HL-60 (cell line): ENCODE data around the gene LCE6A.

ENCODE experiments used
- DNase-seq, 2 experiments: peaks; one replicate each; pipeline ENCODE4 v3.0.0-alpha.2; 2010 to 2020; ENCODE audit warnings: low read depth in 1 of 2, low spot score in 1 of 2
- H3K27ac ChIP-seq: fragments of 250-450 bp; sonication (Bioruptor Pico); replicated peaks from 2 replicates; pipeline ENCODE4 v1.5.1; 2020; ENCODE audit warnings: mild to moderate bottlenecking, moderate library complexity
- H3K27me3 ChIP-seq: fragments of 250-450 bp; sonication (Bioruptor Pico); 2 replicates; pipeline ENCODE4 v1.5.1; 2021; ENCODE audit warnings: mild to moderate bottlenecking, moderate library complexity; ENCODE audit not compliant: insufficient read depth, poor library complexity, severe bottlenecking
- H3K4me3 ChIP-seq: replicated peaks from 2 replicates; pipeline ENCODE4 v1.5.1; 2011; ENCODE audit warnings: mild to moderate bottlenecking, control low read depth, low read length; ENCODE audit not compliant: insufficient read depth
- GABPA ChIP-seq: IDR thresholded peaks from 2 replicates; pipeline ENCODE4 v1.6.1; 2012; ENCODE audit warnings: low read depth
- POLR2AphosphoS5 ChIP-seq: IDR thresholded peaks from 2 replicates; pipeline ENCODE4 v1.6.1; 2012; ENCODE audit warnings: low read depth
- SPI1 ChIP-seq: IDR thresholded peaks from 2 replicates; pipeline ENCODE4 v1.6.1; 2012; ENCODE audit warnings: low read depth, mild to moderate bottlenecking, borderline replicate concordance
- TF ChIP-seq, protein P1 (sequence below): IDR thresholded peaks from 2 replicates; pipeline ENCODE4 v1.6.1; 2012; ENCODE audit warnings: low read depth; ENCODE audit not compliant: insufficient replicate concordance
- TF ChIP-seq, protein P2 (sequence below): IDR thresholded peaks from one replicate; pipeline ENCODE4 v1.5.1; 2011; ENCODE audit warnings: low read length, control low read depth, inconsistent platforms; ENCODE audit not compliant: insufficient read depth

The LCE6A gene

DNA sequence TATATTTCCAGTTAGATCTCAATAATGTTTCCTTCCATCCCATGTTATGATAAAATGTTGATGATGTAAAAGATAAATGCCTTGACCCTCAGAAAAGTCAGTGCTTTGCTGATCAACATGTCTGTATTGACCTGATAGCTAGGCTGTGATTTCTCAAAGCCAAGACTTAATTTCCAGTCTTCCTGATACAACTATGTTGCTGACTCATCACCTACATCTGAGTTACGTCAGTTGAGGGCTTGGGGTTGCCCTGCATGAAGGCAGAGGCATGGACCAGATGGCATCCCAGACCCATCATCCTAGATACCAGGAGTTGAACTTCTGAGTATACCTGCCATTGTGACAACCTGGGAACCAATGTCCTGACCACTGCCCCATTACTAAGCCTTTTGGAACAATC, 41.3 kb upstream of the LCE6A start:
- Histone ChIP-seq H3K27me3 (peaks cover 2% of the 10 kb centered on the region), H3K27ac (no peak overlapping the region), H3K4me3 (no peak overlapping the region)
- DNase-seq, result no peak
- TF ChIP-seq POLR2AphosphoS5, result no peak

DNA sequence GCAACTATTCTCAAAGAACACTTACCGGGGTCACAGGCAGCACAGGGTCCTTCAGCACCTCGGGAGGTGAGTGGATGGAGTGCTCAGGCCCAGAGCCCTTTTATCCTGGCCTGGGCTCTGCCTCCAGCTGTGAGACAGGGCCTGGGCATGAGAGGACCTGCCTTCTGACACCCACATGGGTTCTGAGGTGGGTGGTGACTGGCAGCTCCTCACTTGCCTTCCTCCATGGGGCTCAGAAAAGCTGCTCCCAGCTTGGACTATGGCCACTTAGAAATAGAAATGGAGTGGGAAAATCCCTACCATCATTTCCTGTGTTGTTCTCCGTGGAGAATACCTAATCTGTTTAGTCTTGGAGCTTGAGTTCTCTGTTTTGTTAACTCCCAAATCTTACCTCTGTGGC, 36.1 kb upstream of the LCE6A start, which contains the start of gene LCE1C:
Gene LCE1C (minus strand): TSS at position 76 of the 400 bp plus-strand sequence. CDS start 1,173 bp downstream, outside the sequence.
- Histone ChIP-seq H3K27me3 (no peaks in the 10 kb centered on the region), H3K4me3 (no peak within 1 kb of the TSS), H3K27ac (no peak within 1 kb of the TSS)
- DNase-seq, result no peak
- TF ChIP-seq POLR2AphosphoS5 (no peak), GABPA (no peak), SPI1 (no peak)
- TF ChIP-seq, protein P1, sequence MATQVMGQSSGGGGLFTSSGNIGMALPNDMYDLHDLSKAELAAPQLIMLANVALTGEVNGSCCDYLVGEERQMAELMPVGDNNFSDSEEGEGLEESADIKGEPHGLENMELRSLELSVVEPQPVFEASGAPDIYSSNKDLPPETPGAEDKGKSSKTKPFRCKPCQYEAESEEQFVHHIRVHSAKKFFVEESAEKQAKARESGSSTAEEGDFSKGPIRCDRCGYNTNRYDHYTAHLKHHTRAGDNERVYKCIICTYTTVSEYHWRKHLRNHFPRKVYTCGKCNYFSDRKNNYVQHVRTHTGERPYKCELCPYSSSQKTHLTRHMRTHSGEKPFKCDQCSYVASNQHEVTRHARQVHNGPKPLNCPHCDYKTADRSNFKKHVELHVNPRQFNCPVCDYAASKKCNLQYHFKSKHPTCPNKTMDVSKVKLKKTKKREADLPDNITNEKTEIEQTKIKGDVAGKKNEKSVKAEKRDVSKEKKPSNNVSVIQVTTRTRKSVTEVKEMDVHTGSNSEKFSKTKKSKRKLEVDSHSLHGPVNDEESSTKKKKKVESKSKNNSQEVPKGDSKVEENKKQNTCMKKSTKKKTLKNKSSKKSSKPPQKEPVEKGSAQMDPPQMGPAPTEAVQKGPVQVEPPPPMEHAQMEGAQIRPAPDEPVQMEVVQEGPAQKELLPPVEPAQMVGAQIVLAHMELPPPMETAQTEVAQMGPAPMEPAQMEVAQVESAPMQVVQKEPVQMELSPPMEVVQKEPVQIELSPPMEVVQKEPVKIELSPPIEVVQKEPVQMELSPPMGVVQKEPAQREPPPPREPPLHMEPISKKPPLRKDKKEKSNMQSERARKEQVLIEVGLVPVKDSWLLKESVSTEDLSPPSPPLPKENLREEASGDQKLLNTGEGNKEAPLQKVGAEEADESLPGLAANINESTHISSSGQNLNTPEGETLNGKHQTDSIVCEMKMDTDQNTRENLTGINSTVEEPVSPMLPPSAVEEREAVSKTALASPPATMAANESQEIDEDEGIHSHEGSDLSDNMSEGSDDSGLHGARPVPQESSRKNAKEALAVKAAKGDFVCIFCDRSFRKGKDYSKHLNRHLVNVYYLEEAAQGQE, result no peak
- TF ChIP-seq, protein P2, sequence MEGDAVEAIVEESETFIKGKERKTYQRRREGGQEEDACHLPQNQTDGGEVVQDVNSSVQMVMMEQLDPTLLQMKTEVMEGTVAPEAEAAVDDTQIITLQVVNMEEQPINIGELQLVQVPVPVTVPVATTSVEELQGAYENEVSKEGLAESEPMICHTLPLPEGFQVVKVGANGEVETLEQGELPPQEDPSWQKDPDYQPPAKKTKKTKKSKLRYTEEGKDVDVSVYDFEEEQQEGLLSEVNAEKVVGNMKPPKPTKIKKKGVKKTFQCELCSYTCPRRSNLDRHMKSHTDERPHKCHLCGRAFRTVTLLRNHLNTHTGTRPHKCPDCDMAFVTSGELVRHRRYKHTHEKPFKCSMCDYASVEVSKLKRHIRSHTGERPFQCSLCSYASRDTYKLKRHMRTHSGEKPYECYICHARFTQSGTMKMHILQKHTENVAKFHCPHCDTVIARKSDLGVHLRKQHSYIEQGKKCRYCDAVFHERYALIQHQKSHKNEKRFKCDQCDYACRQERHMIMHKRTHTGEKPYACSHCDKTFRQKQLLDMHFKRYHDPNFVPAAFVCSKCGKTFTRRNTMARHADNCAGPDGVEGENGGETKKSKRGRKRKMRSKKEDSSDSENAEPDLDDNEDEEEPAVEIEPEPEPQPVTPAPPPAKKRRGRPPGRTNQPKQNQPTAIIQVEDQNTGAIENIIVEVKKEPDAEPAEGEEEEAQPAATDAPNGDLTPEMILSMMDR, result no peak

DNA sequence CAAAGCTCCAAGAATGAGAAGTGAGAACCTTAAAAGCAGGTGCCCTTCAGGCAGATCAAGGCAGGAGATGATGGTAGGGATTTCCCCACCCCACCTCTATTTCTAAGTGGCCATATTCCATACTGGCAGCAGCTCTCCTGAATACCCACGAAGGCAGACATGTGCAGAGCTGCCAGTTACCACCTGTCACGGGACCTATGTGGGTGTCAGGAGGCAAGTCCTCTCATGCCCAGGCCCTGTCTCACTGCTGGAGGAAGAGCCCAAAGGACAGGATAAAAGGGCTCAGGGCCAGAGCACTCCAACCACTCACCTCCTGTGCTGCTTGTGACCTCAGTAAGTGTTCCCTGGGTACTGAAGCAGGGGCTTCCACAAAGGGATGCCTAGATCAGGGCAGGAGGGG, 31.6 kb upstream of the LCE6A start:
- Histone ChIP-seq H3K27me3 (no peaks in the 10 kb centered on the region), H3K4me3 (no peak overlapping the region), H3K27ac (no peak overlapping the region)
- DNase-seq, result no peak
- TF ChIP-seq GABPA, result no peak

DNA sequence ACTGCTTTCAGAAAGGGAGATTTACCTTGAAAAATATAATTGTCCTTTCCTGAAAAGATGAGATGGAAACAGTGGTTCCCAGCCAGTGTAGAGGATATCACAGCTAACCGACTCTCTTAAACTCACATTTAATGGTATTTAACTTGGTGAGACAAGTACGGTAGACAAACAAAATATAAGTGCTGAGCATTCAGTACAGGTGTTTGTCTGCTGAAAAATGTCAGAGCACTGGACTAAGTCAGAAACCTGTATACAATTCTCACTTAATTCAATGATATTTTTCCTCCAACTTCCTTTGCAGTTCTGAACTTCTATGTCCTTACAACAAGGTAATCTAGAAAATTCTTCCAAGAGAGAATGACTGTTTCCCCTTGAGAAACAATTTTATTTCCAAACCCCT, 31.0 kb upstream of the LCE6A start, which contains the start of gene LCE1B:
Gene LCE1B (plus strand): TSS at position 301 of the 400 bp plus-strand sequence. CDS start 476 bp downstream, outside the sequence.
- DNase-seq, result no peak
- H3K4me3 ChIP-seq, result no peak within 1 kb of the TSS
- TF ChIP-seq GABPA, result no peak
- no peak for TF ChIP-seq POLR2AphosphoS5
- TF ChIP-seq, protein P1, result no peak
- TF ChIP-seq, protein P2, result no peak
- TF ChIP-seq SPI1, result no peak

DNA sequence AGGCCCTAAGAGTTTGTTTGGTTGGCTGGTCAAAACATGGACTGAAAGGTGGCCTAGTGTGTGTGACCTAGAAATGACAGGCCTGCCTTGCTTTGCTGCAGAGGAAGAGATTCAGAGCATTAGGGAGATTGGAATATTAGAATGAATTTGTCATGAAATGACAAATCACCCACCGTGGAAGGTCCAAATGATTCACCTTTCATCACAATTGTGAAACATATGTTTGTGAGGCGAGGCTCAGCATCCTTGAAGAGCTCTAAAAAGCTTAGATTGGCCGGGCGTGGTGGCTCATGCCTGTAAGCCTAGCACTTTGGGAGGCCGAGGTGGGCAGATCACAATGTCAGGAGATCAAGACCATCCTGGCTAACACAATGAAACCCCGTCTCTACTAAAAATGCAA, 25.3 kb upstream of the LCE6A start:
- DNase-seq, result no peak
- TF ChIP-seq POLR2AphosphoS5, result no peak
- TF ChIP-seq, protein P1, result no peak
- no peak for TF ChIP-seq GABPA
- TF ChIP-seq, protein P2, result no peak
- no peak for TF ChIP-seq SPI1
- no peak overlapping the region for H3K27ac ChIP-seq
- no peak overlapping the region for H3K4me3 ChIP-seq
- H3K27me3 ChIP-seq, result no peaks in the 10 kb centered on the region

More for the DNA sequence above, 31.0 kb upstream of the LCE6A start, which contains the start of gene LCE1B:
- Histone ChIP-seq H3K27me3 (no peaks in the 10 kb centered on the region), H3K27ac (no peak within 1 kb of the TSS)
